Activated CD4-positive, alpha-beta T cell treated with anti-CD3 and anti-CD28 coated beads for 48 hours (primary cell): ENCODE measurements around the gene ZNF217.
"Not testable (repeated sequence)": the region's sequence is repeated elsewhere in the genome, so short reads cannot be mapped to it uniquely, and the experiment has no call there.

Experiments
- DNase-seq: peaks from one replicate; pipeline ENCODE4 v3.0.0-alpha.2; 2020

ZNF217 gene

GRCh38 chr20:53621482-53622246, 28.0 kb upstream of the ZNF217 start:
- DNase-seq = no peak

GRCh38 chr20:53618490-53619000, 24.9 kb upstream of the ZNF217 start:
- not testable (repeated sequence) for DNase-seq

DNA sequence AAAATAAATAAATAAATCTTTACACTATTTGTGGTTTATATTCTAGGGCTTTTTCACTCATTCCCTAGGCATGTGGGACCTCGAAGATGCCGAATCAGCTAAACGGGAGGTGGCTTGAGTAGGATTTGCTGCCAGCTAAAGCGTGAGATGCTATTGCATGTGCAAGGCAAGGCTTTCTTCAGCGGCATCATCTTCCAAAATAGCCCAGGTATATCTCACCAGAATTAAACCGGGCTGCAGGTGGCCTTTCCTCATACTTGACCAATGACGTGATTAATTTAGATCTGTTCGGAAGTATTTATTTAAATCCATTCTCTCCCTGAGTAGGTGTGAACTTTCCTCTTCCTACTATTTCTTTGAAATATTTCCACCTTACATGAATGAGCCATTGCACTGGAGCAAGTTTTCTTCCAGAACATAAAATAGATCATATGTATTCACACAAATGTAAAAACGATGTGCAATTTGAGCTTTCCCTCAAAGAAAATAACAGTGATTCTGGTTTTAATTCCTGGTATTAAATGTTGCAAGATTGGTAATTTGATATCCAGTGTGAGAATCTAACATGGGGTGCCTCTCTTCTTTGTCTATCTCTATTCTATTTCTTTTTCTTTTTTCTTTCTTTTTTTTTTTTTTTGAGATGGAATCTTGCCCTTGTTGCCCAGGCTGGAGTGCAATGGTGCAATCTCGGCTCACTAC, 24.3 kb upstream of the ZNF217 start:
- DNase-seq = no peak

DNA sequence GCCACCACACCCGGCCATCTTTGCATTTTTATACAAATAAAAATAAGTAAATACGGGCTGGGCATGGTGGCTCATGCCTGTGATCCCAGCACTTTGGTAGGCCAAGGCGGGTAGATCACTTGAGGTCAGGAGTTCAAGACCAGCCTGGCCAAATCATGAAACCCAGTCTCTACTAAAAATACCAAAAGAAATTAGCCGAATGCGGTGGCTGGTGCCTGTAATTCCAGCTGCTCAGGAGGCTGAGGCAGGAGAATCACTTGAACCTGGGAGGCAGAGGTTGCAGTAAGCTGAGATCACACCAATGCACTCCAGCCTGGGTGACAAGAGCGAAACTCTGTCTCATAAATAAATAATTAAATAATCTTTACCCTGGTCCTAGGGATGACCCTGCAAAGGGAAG, 22.9 kb upstream of the ZNF217 start:
- DNase-seq = not testable (repeated sequence)

DNA sequence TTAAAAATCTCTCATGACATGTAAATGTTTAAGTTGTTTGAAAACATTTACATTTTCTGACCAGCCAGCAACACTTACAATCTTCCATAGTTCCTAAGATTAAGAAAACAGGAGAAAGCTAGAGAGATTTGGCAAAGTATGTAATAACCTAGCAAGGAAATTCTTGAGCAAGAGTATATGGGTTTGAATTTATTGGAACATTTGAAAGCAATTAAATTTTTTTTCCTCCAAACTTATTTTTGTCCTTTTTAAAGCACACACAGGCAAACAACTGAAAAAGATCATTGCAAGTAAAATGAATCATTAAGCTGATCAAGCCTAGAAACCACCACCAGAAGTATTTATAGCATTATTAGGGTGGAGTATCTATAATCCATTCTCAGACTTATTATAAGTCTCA, 20.1 kb upstream of the ZNF217 start:
- DNase-seq = no peak

DNA sequence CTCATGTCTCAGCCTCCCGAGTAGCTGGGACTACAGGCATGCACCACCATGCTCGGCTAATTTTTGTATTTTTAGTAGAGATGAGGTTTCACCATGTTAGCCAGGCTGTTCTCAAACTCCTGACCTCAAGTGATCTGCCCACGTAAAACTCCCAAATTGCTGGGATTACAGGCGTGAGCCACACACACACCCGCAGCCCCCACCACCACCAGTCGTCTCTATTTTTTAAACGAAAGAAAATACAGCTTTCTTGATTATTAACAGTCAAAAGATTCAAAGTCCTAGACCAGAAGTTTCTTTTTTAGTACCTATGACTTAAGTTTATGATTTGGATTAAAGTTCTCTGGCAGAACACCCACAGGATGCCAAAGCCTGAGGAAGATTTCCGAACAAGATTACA, 18.6 kb upstream of the ZNF217 start:
- DNase-seq = not testable (repeated sequence)

- DNase-seq = no peak
Observed at GRCh38 chr20:53611449-53611894, 17.8 kb upstream of the ZNF217 start.

GRCh38 chr20:53609491-53610445, 16.1 kb upstream of the ZNF217 start:
- peak; percentile 86 for DNase-seq

DNA sequence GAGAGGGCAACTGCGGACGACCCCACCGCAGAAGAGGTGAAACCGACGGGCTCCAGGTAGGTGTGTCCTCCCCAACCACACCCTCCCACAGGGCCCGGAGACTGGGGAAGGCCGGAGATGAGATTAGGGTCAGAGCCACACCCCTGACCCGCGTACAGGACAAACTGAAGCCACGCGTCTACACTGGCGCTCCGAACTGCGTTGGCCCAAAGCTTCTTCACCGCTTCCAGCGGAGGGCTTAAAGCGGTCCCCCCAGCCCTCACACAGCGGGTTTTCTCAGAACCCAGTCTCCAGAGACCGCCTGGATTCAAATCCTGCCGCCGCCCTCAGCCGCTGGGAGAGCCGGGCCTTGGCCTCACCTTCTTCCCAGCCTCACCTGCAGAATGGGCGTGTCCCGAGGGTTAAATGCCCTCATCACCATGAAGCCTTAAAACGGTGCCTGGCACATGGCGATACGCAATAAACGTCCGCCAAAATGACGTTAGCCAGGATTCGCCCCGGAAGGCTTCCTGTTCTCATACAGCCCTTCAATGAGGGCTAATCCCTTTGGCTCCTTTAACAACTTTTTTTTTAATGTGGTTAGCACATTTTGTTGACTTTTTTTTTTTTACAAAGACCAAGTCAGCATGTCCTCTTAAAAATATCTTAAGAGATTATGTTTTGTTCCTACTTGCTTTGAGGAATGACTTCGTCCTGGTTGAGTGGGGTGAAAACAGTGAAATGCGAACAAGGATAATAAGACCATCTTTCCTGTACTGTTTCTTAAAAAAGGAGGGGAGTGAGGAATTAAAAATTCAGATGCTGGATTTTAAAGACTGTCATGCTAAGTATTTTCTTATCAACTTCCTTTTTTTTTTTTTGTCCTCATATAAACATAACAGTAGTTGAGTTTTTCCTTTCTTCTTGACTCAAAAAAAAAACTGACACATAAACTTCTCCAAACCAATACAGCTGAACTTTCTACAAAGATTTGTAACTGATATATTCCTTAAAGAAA, 15.1 kb upstream of the ZNF217 start:
- DNase-seq = peak; percentile 53

DNA sequence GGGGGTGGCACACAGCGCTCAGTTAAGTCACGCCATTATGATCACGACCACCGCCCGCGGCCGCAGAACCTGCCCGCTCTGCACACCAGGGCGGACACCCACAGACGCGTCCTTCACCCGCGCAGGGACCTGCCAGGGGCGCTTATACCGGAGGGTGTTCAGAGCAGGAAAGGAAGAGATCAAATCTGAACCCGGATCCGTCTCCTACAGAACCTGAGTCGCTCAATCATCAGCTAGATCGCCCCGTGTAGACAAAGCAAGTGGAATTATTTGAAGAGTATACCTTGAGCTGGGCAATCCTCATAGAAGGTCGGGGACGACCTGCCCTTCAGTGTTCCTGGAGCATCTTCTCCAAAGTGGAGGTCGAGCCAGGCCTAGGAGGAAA, 14.4 kb upstream of the ZNF217 start:
- no peak for DNase-seq

GRCh38 chr20:53606364-53606985, 12.8 kb upstream of the ZNF217 start:
- no peak for DNase-seq

DNA sequence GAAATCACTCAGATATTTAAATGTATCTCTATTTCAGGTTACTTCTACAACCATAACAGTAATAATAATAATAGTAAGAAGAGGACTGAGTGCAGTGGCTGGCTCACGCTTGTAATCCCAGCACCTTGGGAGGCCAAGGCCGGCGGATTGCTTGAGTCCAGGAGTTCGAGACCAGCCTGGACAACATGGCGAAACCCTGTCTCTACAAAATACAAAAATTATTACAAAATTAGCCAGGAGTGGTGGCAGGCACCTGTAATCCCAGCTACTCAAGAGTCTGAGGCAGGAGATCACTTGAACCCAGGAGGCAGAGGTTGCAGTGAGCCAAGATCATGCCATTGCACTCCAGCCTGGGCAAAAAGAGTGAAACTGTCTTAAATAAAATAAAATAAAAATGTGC, 11.8 kb upstream of the ZNF217 start:
- DNase-seq = not testable (repeated sequence)

GRCh38 chr20:53604846-53605245, 11.2 kb upstream of the ZNF217 start:
- not testable (repeated sequence) for DNase-seq

- DNase-seq = no peak
Observed at GRCh38 chr20:53602661-53603060, 9.0 kb upstream of the ZNF217 start.

GRCh38 chr20:53599910-53600632, 6.4 kb upstream of the ZNF217 start:
- no peak for DNase-seq

GRCh38 chr20:53599378-53599777, 5.7 kb upstream of the ZNF217 start:
- DNase-seq = no peak

- DNase-seq = no peak
Observed at GRCh38 chr20:53599044-53599362, 5.4 kb upstream of the ZNF217 start.

- DNase-seq = no peak
Observed at GRCh38 chr20:53598140-53599043, 4.8 kb upstream of the ZNF217 start.

GRCh38 chr20:53597521-53598120, 4.0 kb upstream of the ZNF217 start:
- no peak for DNase-seq
